IPS-18c (cell line): ENCODE results near the gene CLIC4.

Source experiments
- H3K4me3 ChIP-seq: 2 replicates; pipeline ENCODE4 v1.7.0; 2013; ENCODE audit warnings: low read depth, mild to moderate bottlenecking, low read length, moderate library complexity; ENCODE audit not compliant: insufficient read depth
- H3K9me3 ChIP-seq: one replicate; pipeline ENCODE4 v1.6.1; 2013; ENCODE audit warnings: mild to moderate bottlenecking, low read length, moderate library complexity; ENCODE audit not compliant: control insufficient read depth, insufficient read depth

Gene CLIC4

DNA sequence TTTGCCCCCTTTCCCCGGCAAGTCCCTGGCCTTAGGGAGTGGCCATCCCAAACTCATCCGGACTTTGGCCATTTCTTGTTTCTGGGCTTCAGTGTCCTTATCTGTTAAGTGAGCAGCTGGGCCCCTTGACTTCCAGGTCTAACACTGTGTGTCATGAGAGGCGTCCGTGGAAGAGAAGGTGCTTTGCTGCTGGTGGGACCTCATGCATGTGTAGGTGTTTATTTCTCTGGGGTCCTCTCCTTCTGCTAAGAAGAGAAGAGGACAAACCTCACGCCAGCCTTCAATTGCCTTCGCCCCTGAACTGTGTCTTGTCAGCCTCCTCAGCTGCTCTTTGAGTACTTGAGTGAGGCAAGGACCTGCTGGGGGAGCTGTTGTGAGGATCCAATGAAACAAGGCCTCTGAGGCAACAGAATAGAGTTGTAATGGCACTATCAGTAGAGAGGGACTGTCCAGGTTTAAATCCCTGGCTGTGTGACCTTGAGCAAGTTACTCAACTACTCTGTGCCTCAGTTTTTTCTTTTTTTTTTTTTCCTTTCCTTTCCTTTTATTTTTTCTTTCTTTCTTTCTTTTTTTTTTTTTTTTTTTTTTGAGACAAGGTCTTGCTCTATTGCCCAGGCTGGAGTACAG, 112.4 kb downstream of the CLIC4 start:
- no peaks in the 10 kb centered on the region for H3K9me3 ChIP-seq
- no peak overlapping the region for H3K4me3 ChIP-seq

DNA sequence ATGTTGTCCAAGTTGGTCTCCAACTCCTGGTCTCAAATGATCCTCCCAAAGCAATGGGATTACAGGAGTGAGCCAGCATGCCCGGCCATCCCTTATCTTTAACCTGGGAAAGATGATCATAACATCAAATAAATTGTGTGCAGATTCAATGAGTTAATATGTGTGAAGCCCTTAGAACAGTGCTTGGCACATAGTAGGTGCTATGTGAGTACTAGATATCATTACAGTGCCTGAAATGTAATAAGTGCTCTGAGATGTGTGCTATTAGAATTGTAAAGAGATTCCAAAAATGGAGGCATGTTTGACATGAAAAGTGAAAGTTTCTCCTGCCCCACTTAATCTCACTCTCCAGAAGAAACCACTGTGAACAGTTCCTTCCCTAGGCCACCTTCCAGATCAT, 113.0 kb downstream of the CLIC4 start:
- Histone ChIP-seq H3K9me3 (no peaks in the 10 kb centered on the region), H3K4me3 (no peak overlapping the region)

DNA sequence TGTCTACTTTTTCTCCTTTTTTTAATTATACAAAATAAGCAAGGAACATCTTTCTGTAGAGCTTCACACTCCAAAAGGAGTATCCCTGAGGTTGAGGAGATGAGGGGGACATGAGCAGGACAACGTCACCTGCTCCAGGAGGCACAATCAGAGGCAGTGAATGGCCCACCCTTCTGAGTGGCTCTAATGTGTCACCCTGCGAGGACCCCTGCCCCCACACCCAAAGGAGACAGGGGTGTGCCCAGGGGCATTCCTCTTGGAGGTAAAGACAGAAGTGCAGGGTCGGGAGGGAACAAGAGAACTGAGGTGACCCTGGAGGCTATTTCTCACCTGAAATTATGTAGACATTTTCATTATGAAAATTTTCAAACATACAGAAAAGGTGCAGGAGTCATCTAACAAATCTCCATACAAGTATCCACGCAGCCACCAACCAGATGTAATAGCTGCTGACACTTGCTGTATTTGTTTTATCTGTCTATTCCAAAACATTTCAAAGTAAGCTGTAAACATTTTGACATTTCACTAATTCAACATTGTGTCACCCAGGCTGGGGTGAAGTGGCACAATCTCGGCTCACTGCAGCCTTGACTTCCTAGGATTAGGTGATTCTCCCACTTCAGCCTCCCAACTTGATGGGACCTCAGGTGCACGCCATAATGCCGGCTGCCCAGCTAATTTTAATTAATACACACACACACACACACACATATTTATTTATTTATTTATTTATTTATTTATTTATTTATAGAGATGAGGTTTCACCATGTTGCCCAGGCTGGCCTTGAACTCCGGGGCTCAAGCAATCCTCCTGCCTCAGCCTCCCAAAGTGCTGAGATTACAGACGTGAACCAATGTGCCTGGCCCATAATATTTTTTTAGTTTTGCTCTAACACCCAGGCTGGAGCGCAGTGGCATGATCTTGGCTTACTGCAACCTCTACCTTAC, 114.1 kb downstream of the CLIC4 start:
- Histone ChIP-seq H3K9me3 (no peaks in the 10 kb centered on the region), H3K4me3 (no peak overlapping the region)

DNA sequence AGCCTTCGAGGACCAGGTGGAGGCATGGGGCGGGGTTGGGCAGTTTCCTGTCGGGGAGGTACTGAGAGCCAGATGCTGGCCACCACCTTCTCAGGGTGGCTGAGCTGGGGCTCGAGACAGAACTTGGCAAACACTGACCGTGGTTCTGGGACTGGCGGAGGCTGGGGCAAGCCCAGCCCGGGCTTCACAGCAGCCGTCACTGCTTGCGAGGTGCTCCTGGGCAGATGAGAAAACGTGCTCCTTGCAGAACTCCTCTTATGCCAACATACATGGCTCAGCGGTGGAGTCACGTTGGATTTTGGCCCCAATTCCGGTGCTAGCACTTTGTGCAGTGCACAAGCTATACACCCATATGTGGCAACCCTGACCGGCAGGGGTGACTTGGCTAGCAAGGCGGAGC, 115.6 kb downstream of the CLIC4 start:
- Histone ChIP-seq H3K4me3 (no peak overlapping the region), H3K9me3 (no peaks in the 10 kb centered on the region)

DNA sequence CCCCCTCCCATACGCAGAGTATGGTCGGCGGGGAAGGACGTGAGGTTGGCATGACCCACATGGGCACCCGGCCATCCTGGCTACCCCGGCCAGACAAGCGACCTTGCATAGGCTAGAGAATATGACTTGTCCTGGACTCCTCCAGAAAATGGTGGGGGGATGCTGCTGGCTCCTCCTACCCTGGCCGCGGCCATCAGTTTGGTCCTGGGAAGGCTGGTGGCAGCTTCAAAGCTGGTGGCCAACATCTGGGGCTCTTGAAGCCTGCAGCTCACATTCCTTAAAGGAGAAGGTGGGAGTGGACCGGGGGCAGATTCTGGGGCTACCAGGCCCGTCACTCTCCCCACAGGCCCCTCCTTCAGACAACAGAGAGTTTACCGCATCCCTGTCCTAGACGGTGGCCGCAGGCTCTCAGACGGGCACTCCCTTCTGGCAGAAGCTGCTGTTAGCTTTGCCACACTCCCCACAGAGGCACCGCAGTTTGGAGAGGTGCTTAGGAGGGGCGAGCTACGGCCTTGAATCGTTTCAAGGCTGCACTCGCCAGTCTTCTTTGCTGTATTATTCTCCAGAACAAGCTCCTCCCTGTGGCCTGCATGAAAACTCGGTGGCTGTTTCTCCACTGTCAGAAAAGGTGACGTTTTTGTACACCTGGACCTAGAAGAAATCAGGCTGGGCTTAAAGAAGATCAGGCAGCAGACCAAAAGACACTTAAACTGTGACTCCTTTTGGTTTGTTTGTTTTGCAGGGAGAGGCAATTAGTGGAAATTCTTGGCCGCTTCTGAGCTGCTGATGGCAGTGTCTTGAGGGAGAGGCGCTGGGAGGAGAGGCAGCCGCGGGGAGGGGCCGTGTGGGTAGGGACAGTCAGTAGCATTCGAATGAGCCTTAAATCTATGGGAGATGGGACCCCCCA, 116.8 kb downstream of the CLIC4 start:
- Histone ChIP-seq H3K4me3 (no peak overlapping the region), H3K9me3 (no peaks in the 10 kb centered on the region)

DNA sequence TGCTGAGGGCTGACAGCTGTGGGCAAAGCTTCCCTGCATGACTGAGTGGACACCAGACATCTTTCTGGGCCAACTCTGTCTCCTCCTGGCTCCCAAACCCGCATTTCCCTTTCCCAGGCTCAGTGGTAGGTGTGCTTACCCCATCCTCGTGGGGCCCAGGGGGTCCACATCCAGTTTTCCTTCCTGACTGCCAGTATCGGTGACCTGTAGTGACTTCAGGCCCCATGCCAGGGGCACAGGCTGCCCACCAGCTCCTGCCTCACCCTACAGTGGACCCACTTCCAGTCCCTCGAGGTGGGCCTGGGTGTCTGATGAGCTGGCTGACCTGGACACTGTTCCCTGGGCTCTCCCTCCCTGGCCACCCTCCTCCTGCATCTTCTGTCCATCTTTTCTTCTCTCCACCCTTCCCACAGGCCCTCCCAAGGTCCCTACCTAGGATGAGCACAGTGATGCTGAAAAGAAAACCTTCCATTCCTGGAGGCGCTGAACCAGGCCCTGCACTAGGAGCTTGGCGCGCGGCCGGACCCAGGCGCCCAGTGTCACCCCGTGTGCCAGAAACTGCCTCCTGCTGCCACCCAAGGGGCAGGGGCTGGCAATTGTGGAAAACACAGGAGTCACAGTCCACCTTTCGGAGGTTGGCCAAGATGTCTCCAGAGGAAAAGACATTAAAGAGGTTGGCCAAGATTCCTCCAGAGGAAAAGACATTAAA, 117.7 kb downstream of the CLIC4 start:
- Histone ChIP-seq H3K4me3 (no peak overlapping the region), H3K9me3 (no peaks in the 10 kb centered on the region)

DNA sequence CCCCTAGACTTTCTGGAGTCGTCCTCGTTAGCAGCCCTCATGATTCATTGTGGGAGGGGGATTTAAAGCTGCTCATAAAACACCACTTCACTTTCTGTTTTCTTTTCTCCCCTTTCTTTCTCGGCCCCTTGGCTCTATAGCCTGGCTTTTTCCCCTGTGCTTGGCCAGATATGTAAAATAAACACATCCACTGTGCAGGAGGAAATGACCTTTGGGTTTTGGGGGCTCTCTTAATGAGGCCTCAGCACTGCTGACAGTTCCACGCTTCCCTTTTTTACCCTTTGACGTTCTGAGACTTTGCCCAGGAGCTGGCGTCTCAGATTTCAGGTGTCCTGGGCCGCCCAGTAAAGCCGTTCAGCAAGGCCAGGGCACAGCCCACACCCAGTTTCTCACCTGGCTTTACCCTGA, 119.1 kb downstream of the CLIC4 start:
- Histone ChIP-seq H3K9me3 (no peaks in the 10 kb centered on the region), H3K4me3 (no peak overlapping the region)

DNA sequence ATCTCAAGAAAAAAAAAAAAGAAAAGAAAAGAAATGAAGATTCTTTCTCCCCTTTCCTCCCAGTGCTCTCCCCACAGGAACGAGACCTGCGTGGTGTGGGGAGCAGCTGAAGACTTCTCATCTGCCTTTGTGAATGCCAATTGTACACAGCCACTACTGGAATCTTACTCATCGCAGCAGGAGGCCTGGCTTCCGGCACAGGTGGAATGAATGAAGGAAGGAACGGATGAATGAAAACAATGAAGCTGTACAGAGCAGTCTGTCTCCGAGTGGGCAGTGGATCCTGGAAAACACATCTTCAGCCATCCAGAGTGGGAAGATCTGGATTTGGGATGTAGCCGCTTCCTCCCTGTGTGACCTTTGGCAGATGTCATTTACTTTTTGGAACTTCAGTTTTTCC, 119.9 kb downstream of the CLIC4 start:
- Histone ChIP-seq H3K4me3 (no peak overlapping the region), H3K9me3 (no peaks in the 10 kb centered on the region)

DNA sequence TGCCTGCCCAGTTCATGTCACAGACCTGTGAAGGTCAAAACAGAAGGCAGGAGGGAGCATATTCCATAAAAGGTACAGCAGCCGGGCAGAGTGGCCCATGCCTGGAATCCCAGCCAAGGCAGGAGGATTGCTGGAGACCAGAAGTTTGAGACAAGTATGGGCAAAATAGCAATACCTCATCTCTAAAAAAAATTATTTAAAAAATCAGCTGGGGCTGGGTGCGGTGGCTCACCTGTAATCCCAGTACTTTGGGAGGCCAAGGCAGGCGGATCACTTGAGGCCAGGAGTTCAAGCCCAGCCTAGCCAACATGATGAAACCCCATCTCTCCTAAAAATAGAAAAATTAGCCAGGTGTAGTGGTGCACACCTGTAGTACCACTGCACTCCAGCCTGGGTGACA, 120.3 kb downstream of the CLIC4 start:
- Histone ChIP-seq H3K4me3 (no peak overlapping the region), H3K9me3 (no peaks in the 10 kb centered on the region)

DNA sequence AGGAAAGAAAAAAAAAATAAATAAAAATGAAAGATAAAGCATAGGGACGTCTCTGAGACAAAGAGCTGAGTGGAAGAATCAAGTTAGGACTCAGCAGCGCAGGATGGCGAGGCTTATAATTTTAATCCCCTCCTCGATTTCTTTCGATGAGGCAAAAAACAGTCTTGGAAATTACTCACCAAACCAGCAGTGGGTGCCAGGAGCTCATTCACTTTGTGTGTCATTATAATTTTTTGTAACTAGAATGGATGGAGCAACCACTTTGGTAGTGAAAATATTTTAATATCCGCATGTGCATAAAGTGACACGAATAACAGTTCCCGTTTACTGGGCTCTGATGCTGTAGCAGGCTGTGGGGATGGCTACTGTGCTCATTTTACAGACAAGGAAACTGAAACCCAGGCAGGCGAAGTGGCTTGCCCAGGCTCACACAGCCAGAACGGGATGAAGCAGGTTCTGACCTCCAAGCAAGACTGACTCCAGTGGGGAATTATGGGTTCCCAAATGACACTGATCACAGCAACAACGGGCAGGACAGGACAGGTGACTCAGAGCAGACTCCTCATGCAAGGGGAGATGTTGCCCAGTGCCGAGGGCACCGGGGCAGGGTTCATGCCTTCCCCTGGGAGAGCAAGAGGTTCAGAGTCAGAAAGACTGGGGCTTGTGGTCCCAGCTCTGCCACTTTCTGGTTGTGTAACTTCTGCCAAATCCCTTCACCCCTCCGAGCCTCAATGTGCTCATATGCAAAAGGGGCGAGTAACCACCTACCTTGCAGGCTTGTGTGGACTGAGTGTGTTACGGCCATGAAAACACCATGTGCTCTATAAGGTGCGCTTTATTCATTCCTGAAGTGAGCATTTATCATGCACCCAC, 121.2 kb downstream of the CLIC4 start:
- no peak overlapping the region; the same call in 1 of the 2 replicates for H3K4me3 ChIP-seq
- no peaks in the 10 kb centered on the region for H3K9me3 ChIP-seq

DNA sequence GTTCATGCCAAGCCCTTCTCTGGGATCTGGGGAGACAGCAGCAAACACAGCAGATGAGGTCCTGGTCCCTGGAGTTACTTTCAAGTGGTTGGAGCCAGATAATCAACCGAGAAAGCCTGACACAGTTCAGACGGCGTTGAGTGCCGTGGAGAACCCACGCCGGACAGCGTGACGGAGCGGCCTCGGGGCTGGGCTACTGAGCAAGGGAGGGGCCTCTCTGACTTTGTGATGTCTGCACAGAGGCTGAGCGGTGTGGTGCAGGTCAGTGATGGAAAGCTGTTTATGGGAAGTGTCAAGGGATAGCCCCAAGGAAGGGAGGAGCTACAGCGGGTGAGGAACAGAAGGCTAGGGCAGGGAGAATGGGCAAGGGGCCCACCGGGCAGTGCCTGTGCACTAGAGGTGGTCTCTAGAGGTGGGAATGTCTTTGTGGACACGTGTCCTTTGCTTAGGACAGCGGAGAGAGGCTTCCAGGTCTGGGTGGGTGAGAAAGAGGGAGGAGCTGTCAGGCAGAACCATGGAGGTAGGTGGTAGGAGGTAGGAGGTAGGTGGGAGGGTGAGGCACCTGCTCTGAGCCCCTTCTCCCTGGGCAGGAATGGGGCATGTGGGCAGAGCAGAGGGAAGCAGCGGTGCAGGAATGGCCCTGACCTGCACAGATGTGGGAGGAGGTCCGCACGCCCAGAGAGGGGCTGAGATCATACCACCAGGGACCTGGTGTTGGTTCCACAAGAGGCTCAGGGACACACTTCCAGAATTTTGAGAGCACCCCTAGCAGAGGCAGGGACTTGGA, 122.0 kb downstream of the CLIC4 start:
- Histone ChIP-seq H3K4me3 (no peak overlapping the region), H3K9me3 (no peaks in the 10 kb centered on the region)

DNA sequence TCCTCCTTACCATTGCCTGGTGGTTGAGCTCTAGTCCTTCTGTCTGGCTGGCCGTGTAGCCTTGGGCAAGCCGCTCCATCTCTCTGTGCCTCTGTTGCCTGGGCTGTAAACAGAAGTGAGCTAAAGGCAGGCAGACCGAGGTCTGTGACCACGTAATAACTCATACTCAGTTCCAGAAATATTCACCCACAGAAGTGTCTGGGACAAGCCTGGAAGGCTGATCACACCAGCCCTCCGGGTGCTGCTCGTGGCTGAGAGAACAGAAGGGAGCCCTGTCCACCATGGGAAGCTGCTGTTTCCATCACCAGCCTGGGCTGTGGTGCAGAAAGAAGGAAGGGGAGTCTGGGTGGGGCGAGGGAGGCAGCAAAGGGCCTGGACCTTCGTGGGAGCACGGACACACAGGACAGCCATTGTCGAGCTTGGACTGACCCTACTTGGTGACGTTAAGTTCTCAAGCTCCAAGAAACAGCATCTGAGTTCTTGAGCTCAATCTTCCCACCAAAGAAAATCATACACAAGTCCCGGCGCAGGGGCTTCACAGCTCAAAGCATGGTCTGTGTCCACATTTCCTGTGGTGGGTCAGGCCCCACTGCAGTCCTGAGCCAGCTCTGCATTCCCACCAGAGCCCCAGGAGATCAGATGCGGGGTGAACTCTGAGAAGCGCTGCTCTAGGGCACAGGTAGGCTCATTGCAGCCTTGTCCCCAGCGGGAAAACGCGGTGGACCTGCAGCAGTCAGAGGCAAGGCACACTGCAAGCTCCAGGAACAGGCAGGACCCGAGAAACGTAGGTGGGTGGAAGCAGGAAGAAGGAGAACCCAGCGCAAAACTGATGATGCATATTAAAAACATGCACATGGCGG, 123.0 kb downstream of the CLIC4 start:
- Histone ChIP-seq H3K4me3 (no peak overlapping the region), H3K9me3 (no peaks in the 10 kb centered on the region)

DNA sequence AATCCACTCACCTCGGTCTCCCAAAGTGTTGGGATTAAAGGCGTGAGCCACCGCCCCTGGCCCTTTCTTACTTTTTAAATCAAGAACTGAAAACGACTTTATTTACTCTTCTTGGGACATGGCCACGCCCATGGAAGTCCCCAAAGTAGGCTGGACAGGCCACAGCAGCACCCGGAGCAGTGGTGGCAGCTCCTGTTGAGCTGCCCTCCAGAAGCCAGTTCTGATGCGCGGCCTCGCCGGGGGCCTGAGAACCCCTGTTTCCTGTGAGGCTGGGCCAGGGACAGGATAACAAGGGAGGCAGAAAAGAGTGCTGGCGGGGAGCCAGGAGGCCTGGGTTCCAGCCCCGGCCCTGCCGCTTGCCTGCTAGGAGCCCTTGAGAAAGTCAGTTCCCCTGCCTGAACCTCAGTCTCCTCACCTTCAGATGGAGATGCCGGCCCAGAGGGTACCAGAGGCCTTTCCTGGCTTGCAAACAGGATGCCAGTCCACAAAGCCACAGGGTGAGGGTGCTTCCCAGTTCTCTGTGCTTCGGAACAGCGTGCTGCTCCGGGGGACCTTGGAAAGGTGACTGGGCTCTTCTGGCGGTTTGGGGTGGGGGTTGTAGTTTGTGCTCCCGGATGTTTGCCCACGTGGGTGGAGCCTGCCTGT, 125.4 kb downstream of the CLIC4 start:
- H3K4me3 ChIP-seq: no peak overlapping the region
- no peaks in the 10 kb centered on the region for H3K9me3 ChIP-seq

DNA sequence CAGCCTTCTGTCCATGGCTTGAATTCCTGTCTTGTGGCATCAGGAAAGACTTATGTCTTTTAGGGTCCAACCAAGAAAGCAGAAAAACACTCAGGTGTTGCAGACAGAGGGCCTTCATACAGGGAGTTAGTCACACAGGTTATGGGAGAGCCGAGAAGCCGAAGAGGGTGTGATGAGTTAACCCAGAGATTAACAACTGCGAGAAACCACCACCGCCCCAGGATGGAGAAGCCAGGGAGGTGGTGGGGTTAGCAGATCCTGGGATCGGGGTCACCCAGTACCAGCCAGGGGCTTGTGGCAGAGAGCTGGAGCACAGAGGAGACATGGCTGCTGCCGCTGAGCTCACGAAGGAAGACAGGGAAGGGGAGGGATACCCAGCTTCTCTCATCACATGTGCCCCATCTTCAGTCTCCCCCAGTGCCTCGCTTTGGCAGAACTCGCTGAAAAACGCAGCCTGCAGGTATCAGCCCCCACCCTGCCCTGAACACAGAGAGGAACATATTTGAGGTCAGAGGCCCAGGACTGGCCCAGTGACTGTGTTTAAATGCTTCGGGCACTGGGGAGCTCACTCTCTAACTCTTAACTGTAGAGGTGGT, 126.2 kb downstream of the CLIC4 start:
- H3K4me3 ChIP-seq: no peak overlapping the region
- no peaks in the 10 kb centered on the region for H3K9me3 ChIP-seq
